Suprapubic skin (tissue), 4 donors: ENCODE data around the gene UVRAG.

ENCODE experiments used
- EP300 ChIP-seq: sonication (generic); formaldehyde crosslinking; IDR thresholded peaks from one replicate; pipeline ENCODE4 v1.6.1; 2017; ENCODE audit warnings: antibody characterized with exemption
- POLR2A ChIP-seq, 2 donors: fragments of 450-650 bp; IDR thresholded peaks; one replicate each; pipeline ENCODE4 v1.6.1; 2017; ENCODE audit warnings: antibody characterized with exemption in 2 of 2, mild to moderate bottlenecking in 2 of 2, moderate library complexity in 2 of 2
- POLR2AphosphoS5 ChIP-seq, 3 donors: sonication (generic); formaldehyde crosslinking; IDR thresholded peaks; one replicate each; pipeline ENCODE4 v1.6.1; 2017; ENCODE audit warnings: antibody characterized with exemption in 3 of 3
- TF ChIP-seq, protein P1 (sequence below), 2 donors: fragments of 200-600 bp in 1 of 2; fragments of 450-650 bp in 1 of 2; sonication (generic) in 1 of 2; IDR thresholded peaks; one replicate each; pipeline ENCODE4 v1.5.1; 2016 to 2019; ENCODE audit warnings: antibody characterized with exemption in 2 of 2, mild to moderate bottlenecking in 1 of 2, moderate library complexity in 1 of 2

DNA sequence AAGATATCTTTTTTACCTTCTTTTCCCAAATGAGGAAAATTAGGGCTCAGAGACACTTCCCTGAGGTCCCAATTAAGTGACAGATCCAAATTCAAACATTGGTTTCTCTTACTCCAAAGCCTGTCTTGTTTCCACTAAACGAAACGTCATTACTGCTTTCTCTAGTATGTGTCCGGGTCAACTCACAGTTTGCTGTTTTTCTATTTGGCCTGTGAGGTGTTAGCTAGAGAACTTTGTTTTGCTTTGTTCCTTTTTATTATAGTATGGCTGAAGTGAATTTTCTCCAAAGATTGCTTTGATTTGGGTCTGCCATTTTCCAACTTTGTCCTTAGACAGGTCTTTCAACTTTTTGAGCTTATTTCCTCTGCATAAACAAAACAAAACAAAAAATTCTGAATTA, 179.6 kb downstream of the UVRAG start:
- TF ChIP-seq, protein P1, sequence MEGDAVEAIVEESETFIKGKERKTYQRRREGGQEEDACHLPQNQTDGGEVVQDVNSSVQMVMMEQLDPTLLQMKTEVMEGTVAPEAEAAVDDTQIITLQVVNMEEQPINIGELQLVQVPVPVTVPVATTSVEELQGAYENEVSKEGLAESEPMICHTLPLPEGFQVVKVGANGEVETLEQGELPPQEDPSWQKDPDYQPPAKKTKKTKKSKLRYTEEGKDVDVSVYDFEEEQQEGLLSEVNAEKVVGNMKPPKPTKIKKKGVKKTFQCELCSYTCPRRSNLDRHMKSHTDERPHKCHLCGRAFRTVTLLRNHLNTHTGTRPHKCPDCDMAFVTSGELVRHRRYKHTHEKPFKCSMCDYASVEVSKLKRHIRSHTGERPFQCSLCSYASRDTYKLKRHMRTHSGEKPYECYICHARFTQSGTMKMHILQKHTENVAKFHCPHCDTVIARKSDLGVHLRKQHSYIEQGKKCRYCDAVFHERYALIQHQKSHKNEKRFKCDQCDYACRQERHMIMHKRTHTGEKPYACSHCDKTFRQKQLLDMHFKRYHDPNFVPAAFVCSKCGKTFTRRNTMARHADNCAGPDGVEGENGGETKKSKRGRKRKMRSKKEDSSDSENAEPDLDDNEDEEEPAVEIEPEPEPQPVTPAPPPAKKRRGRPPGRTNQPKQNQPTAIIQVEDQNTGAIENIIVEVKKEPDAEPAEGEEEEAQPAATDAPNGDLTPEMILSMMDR (IDR thresholded peaks at IDR 0.05), result no peak
- no peak for TF ChIP-seq POLR2AphosphoS5 (IDR thresholded peaks at IDR 0.05)
- TF ChIP-seq POLR2A (IDR thresholded peaks at IDR 0.05), result no peak
- no peak for TF ChIP-seq EP300
